Measurements from ENCODE around the gene LRRC28.
A peak's percentile ranks its signal among the peaks of the same experiment; 100 is the strongest.

LRRC28 gene

DNA sequence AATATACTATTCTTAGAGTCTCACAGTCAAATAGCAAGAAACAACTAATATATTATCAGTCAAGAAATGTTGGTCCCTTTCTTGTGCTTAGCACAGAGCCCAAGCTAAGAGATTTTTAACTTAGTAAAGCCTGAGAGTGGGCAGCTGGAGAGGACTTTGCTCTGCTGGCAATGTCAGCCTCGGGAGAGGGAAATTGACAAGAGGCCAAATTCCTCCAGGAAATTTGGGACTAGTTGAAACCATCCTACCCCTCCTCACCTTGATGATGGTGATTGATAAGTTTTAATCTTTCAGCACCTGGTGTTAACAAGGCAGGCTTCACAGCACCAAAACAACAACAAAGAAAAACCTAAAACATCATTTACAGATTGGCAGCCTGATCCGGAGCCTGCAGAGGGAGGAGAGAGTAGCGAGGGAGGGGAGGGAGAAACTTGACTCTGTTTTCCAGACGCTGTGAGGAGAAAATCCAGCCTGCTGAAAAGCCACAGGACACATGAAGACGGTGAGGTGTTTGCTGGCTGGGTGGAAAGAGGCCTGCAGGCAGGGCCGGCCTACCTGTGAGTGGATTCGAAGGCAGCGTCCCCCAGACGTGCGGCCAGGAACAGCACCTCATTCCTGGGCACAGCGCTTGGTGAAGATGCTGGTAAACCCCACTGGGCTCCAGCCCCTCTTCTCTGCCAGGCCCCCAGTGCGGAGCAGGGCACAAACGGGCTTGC, 150.9 kb downstream of the LRRC28 start:
- DNase-seq = no peak

DNA sequence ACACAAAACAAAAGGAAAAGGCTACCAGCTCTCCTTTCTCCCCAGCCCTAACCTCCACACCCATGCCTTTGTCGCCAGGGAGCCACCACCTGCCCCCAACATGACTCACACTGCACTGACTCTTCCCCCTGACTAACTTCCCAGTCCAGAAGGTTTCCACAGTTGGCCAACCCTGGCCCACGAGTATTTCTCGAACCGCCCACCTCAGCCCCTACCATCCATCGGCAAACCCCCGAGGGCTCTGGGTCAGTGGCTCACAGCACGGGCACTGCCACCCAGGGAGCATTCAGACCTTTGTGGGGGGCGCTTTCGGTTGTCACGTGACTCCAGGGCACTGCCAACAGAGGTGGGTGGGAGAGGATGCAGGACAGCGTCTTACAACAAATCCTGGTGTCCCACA, 152.3 kb downstream of the LRRC28 start:
- DNase-seq = no peak

- DNase-seq = no peak
These were observed 153.2 kb downstream of the LRRC28 start for GRCh38 chr15:99404454-99404853.

DNA sequence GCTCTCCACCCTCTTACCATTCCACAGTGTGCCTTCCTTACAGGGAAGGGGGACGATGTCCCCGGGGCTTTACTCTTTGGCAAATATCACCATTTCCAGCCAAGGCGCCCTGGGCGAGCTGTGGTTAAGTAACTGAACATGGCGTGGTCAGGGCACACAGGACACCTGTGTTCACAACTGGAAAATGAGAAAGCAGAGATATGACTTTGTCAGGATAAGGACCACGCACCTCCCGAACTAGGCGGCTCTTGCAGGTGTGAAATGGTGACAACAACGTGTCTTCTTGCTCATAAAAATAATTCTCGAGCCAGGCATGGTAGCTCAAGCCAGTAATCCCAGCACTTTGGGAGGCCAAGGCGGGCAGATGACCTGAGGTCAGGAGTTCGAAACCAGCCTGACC, 154.8 kb downstream of the LRRC28 start:
- DNase-seq = no peak

- DNase-seq = no peak
These were observed 155.6 kb downstream of the LRRC28 start for GRCh38 chr15:99406716-99407487.

GRCh38 chr15:99407716-99408115, 156.4 kb downstream of the LRRC28 start:
- no peak for DNase-seq

- no peak for DNase-seq
These were observed 157.2 kb downstream of the LRRC28 start for GRCh38 chr15:99408236-99409096.

DNA sequence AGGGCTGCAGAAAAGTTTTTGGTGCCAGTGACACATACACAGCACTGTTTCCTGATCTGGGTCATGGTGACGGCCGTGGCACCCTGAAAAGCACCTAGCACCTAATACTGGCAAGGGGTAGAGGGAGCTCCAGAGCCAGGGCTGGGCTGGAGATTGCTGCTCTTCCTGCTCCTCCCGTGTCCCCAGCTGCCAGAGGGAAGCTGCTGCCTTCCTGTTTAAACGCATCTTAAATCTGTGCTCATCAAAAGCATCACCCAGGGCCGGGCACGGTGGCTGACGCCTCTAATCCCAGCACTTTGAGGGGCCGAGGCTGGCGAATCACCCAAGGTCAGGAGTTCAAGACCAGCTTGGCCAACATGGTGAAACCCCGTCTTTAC, 157.8 kb downstream of the LRRC28 start:
- no peak for DNase-seq

DNA sequence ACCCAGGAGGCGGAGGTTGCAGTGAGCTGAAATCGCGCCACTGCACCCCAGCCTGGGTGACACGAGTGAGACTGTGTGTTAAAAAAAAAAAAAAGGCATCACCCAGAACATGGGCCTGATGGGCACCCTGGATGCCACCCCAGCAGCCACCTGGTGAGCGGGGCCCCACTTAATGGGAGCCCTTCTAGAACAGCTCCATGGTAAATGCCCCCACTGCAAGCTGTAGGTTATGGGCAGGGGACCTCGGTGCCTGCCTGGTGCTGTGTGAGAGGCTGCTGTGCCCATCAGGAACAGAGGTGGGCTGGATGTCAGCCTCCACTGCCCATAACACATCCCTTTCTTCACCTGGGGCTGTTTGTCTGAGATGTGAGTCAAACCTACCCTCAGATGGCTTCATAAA, 158.3 kb downstream of the LRRC28 start:
- no peak for DNase-seq

- no peak for DNase-seq
These were observed 159.2 kb downstream of the LRRC28 start for GRCh38 chr15:99410477-99410876.

GRCh38 chr15:99411234-99411633, 160.0 kb downstream of the LRRC28 start:
- DNase-seq = no peak

DNA sequence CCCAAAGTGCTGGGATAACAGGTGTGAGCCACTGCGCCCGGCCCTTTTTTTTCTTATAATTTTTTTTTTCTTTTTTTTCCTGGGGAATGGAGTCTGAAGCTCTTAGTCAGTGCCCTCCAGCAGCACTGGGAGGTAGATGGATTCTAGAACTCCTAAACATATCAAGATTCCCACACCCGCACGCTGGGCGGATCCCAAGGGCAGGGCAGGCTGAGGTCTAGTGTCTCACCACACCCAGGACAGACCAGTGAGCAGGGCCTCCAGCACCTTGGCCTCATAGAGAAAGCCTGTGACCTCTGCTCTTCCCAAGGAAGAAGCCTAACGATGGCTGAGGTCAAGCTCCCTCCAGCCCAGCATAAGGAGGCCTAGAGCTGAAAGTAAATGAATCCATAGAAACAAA, 160.8 kb downstream of the LRRC28 start:
- no peak for DNase-seq

GRCh38 chr15:99412626-99413025, 161.3 kb downstream of the LRRC28 start:
- no peak for DNase-seq

- no peak for DNase-seq
These were observed 162.9 kb downstream of the LRRC28 start for GRCh38 chr15:99413955-99414754.

DNA sequence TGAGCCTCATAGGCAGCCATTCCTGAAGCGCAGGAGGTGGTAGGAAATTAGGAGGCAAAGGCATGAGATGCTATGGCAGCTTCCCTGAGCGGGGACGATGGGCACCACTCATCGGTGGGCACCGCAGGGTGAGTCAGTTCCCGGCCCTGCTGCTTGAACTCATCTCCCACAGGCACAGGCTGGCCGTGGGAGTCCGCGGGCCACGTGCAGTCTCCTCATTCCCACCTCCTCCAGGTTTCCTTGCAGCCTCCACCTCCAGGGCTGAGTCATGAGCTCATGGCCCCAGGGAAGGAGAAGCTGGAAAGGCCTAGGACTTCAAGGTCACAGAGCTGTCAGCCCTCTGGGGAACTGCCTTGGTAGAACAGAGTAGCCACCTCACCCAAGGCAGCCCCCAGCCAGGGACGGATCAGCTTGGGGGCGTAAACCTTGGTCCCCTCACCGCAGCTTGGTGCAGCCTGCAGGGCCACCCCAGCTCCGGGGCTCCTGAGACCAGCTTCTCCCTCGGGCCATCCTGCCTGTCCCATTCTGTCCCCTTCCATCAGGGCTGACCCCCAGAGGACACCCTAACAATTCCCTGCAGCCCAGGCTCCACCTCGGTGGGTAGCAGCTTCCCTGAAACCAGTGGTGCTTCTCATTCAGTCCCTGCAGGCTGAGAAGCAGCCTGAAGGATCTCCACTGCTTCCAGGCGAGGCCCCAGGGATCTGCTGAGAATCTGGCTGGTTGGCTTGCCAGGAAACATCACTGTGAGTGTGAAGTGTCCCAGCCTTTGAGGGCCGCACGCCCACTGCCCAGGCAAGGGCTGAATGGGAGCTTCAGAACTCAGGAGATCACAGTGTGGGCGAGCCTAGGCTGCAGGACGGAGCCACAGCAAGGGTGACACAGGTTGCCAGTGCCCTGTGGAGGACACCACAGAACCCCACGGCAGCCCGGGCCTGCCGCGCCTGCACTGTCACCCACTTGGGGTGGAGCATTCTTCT, 163.8 kb downstream of the LRRC28 start:
- DNase-seq = no peak

DNA sequence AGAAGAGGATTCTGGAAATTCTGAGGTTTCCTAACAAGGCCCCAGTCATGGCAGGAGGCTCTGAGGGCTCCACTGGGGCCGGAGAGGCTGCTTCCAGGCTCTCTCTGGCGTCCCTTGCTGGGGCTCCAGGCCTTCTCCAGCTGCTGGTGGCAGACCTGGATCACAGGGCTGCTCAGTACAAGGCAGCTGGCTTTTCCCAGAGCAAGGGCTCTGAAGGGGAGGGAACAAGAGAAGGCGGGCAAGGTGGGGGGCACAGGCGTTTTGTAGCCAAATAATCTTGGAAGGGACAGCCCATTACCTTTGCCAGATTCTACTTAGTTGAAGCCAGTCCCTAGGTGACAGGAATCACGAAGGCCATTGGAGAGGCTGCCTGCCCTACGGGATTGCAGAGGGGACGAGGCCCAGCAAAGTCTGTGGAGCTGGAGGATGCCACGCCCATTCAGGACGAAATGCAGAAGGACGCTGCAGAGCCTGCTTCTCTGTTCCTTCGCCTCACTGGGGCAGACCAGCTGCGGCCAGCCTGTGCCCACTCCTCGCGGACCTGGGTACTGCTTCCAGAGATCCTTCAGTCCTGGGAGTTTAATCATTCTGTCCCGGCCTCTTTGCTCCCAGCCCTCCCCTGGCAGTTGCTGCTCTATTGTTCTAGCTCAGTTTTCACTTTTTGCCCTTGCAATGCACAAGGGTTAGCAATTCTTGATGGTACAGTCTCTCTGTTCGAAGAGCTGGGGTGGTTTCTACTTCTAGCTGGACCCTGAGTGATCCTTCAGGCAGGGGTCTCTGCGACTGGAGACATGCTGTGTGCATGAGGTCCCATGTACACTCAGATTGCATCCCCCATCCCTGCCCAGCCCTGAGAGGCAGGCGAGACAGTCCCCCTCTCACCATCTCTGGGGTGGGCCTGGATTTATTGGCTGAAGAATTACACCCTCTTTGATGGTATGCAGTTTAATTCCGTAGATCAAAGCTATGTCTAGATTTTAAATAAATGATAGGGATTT, 165.2 kb downstream of the LRRC28 start:
- DNase-seq = no peak

- peak; percentile 49 for DNase-seq
These were observed 169.9 kb downstream of the LRRC28 start for GRCh38 chr15:99421172-99421656.

GRCh38 chr15:99421758-99422157, 170.5 kb downstream of the LRRC28 start:
- DNase-seq = no peak

DNA sequence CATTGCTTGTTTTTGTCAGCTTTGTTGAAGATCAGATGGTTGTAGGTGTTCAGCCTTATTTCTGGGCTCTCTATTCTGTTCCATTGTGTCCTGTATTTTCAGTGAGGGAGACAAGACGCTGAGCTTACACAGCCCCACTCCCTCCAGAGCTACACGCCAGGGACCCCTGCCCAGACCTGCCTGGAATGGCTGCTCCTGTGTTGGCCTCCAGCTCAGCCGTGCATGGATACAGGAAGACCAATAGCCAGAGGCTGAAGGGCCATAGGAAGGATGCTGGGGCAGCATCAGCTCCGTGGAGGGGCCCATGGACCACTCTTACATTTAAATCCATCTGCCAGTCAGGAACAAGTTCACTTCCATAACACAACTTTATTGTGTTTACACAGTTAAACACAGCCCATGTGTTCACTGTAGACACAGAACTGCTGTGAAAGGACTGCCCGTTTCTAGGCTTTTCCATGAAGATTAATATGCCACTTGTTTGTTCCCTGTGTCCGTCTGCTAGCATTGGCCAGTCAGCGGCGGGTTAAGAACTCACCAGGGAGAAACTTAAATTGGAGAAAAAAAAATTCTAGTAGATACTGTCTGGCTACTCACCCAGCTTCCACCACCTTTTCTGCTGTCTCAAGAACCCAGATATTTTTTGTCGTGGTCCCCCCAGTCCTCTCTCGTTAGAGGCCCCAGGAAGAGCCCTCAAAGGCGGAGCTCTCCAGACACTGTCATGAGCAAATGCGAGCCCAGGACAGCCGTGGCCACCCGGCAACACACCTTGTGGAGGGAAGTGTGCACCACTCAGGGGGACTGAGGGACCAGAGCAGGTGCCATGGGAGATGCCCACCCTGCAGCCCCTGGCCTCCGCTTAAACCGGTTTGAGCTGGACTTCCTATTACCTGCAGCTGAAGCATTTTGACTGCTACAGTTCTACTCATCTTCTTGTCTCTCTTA, 172.2 kb downstream of the LRRC28 start:
- DNase-seq = no peak

Measured in activated naive CD4-positive, alpha-beta T cell treated with anti-CD3 and anti-CD28 coated beads, Interleukin-2, amount 50 U/mL, for 16 hours (primary cell).